IMR-90 (cell line): Measurements from ENCODE around the gene RBM34. TPM values are rescaled to one million over a fixed set of nuclear protein-coding genes. Genes with fewer than 3 reads are reported as not detected.

Source experiments
- ATAC-seq: fragments of 200-7000 bp; cut with Tn5 transposase; 2 replicates; pipeline ENCODE4 v1.9.1; 2020; ENCODE audit warnings: low read depth, mild to moderate bottlenecking, moderate library complexity
- BruUV-seq: library from RNA; stranded (reverse); fragments of 400-500 nt; replicated peaks from 2 replicates; lab custom pipeline; 2021; lab: Mats Ljungman, UMichigan
- CTCF ChIA-PET: fragments of 300-600 bp; formaldehyde crosslinking; extraction: SDS; loops from one replicate; lab custom pipeline; 2021; ENCODE audit warnings: antibody characterized with exemption; lab: Yijun Ruan, JAX
- POLR2A ChIA-PET: fragments of 300-600 bp; sonication (Branson Sonifier 250); formaldehyde crosslinking; loops from one replicate; lab custom pipeline; 2022; ENCODE audit warnings: antibody characterized with exemption; ENCODE audit not compliant: unreplicated experiment; lab: Charles Lee
- DNase-seq: peaks from one replicate; pipeline ENCODE4 v3.0.0; 2013
- H2AFZ ChIP-seq: replicated peaks from 2 replicates; pipeline ENCODE3; 2013; ENCODE audit warnings: low read length, mild to moderate bottlenecking; ENCODE audit not compliant: poor library complexity
- H2AK5ac ChIP-seq: 2 replicates; pipeline ENCODE4 v1.6.1; 2013; ENCODE audit warnings: low read depth, low read length, inconsistent platforms
- H2AK9ac ChIP-seq: replicated peaks from 2 replicates; pipeline ENCODE3; 2013; ENCODE audit warnings: mild to moderate bottlenecking, low read depth, low read length, moderate library complexity; ENCODE audit not compliant: poor library complexity
- H2BK120ac ChIP-seq: 2 replicates; pipeline ENCODE4 v1.6.1; 2013; ENCODE audit warnings: low read depth, low read length, inconsistent platforms
- H2BK15ac ChIP-seq: 3 replicates; pipeline ENCODE4 v1.6.1; 2013; ENCODE audit warnings: low read depth, low read length, inconsistent platforms
- H2BK20ac ChIP-seq: 2 replicates; pipeline ENCODE4 v1.6.1; 2013; ENCODE audit warnings: low read depth, mild to moderate bottlenecking, inconsistent platforms, low read length, moderate library complexity
- H2BK5ac ChIP-seq: 2 replicates; pipeline ENCODE4 v1.6.1; 2013; ENCODE audit warnings: mild to moderate bottlenecking, low read depth, low read length, inconsistent platforms; ENCODE audit not compliant: poor library complexity, severe bottlenecking
- H3K14ac ChIP-seq: replicated peaks from 2 replicates; pipeline ENCODE4 v1.6.1; 2013; ENCODE audit warnings: low read depth, low read length, inconsistent platforms
- H3K18ac ChIP-seq: 2 replicates; pipeline ENCODE4 v1.6.1; 2013; ENCODE audit warnings: low read depth, low read length, control low read depth
- H3K23ac ChIP-seq: 2 replicates; pipeline ENCODE4 v1.6.1; 2013; ENCODE audit warnings: low read depth, low read length, inconsistent platforms
- H3K27ac ChIP-seq: 2 replicates; pipeline ENCODE4 v1.5.1; 2013; ENCODE audit warnings: mild to moderate bottlenecking, control low read depth, low read length; ENCODE audit not compliant: insufficient read depth
- H3K27me3 ChIP-seq: 2 replicates; pipeline ENCODE4 v1.6.1; 2013; ENCODE audit warnings: low read length; ENCODE audit not compliant: control insufficient read depth, insufficient read depth
- H3K36me3 ChIP-seq: 2 replicates; pipeline ENCODE4 v1.6.1; 2013; ENCODE audit warnings: low read length, mixed read lengths; ENCODE audit not compliant: control insufficient read depth, insufficient read depth
- H3K4ac ChIP-seq: 2 replicates; pipeline ENCODE4 v1.6.1; 2013; ENCODE audit warnings: low read depth, low read length, inconsistent platforms
- H3K4me1 ChIP-seq: 2 replicates; pipeline ENCODE4 v1.6.1; 2013; ENCODE audit warnings: low read length, mixed read lengths; ENCODE audit not compliant: control insufficient read depth, insufficient read depth
- H3K4me2 ChIP-seq: 2 replicates; pipeline ENCODE4 v1.6.1; 2013; ENCODE audit warnings: low read depth, mild to moderate bottlenecking, control low read depth, low read length, moderate library complexity
- H3K4me3 ChIP-seq: 2 replicates; pipeline ENCODE4 v1.5.1; 2013; ENCODE audit warnings: low read depth, mild to moderate bottlenecking, control low read depth, low read length, moderate library complexity; ENCODE audit not compliant: insufficient read depth
- H3K56ac ChIP-seq: 2 replicates; pipeline ENCODE4 v1.6.1; 2013; ENCODE audit warnings: low read length, inconsistent platforms; ENCODE audit not compliant: insufficient read depth; ENCODE audit errors: extremely low read depth
- H3K79me1 ChIP-seq, 2 experiments: 2 replicates each; pipeline ENCODE4 v1.6.1; 2013; ENCODE audit warnings: low read length in 2 of 2, inconsistent platforms in 1 of 2, low read depth in 1 of 2
- H3K9ac ChIP-seq: 2 replicates; pipeline ENCODE4 v1.6.1; 2013; ENCODE audit warnings: low read depth, low read length, control low read depth
- H3K9me1 ChIP-seq: 2 replicates; pipeline ENCODE4 v1.6.1; 2013; ENCODE audit warnings: low read length, inconsistent platforms; ENCODE audit not compliant: insufficient read depth
- H3K9me3 ChIP-seq: 2 replicates; pipeline ENCODE4 v1.6.1; 2013; ENCODE audit warnings: low read length; ENCODE audit not compliant: control insufficient read depth, insufficient read depth
- H4K20me1 ChIP-seq: 2 replicates; pipeline ENCODE4 v1.6.1; 2013; ENCODE audit warnings: low read length, inconsistent platforms; ENCODE audit not compliant: insufficient read depth
- H4K5ac ChIP-seq: 2 replicates; pipeline ENCODE4 v1.6.1; 2013; ENCODE audit warnings: mild to moderate bottlenecking, low read depth, low read length, control low read depth
- H4K8ac ChIP-seq, 2 experiments: 2 replicates each; pipeline ENCODE4 v1.6.1; 2013; ENCODE audit warnings: low read depth in 2 of 2, low read length in 2 of 2, control low read depth in 1 of 2, inconsistent platforms in 1 of 2
- H4K91ac ChIP-seq: 2 replicates; pipeline ENCODE4 v1.6.1; 2013; ENCODE audit warnings: low read depth, low read length, inconsistent platforms; ENCODE audit not compliant: insufficient read depth
- MAFK ChIP-seq: IDR thresholded peaks from 2 replicates; pipeline ENCODE4 v1.6.1; 2012; ENCODE audit warnings: low read depth, low read length, improper control_type of control experiment
- RFX5 ChIP-seq: IDR thresholded peaks from 2 replicates; pipeline ENCODE4 v1.8.0; 2012; ENCODE audit warnings: low read depth, mild to moderate bottlenecking, low read length, moderate library complexity
- WGBS, 2 experiments: methylation state at CpG; one replicate each; pipeline versions ENCODE4 v1.1.5 to v1.1.7; 2013; ENCODE audit warnings: missing lambda C conversion rate in 2 of 2; ENCODE audit not compliant: insufficient read length in 1 of 2; ENCODE audit errors: extremely low coverage in 2 of 2; 5-methylcytosine and 5-hydroxymethylcytosine counted together
- dilution Hi-C: fragments of 300-500 bp; cut with HindIII; formaldehyde crosslinking; loops from one replicate; pipeline ENCODE4 v1.14.3; 2018; ENCODE audit warnings: low sequenced_read_pairs; ENCODE audit not compliant: unreplicated experiment
- in situ Hi-C: fragments of 300-500 bp; cut with MboI; formaldehyde crosslinking; loops from 3 replicates; pipeline ENCODE4 v1.14.3; 2019; ENCODE audit warnings: low sequenced_read_pairs, inconsistent platforms, mixed read lengths
- intact Hi-C: fragments of 100-400 bp; cut with micrococcal nuclease; formaldehyde crosslinking; loops from 2 replicates; pipeline ENCODE4 v1.10.0; 2022
- polyA plus RNA-seq, 3 experiments: library from polyadenylated mRNA; depleted of rRNA; stranded (reverse); fragments of >200 nt; gene quantifications; 2 replicates each; pipeline ENCODE4 v1.2.3, GENCODE V29; 2012; ENCODE audit warnings: low replicate concordance in 1 of 3
- total RNA-seq: library from RNA; depleted of rRNA; stranded (reverse); fragments of >200 nt; gene quantifications from 2 replicates; pipeline ENCODE4 v1.2.3, GENCODE V29; 2012

Gene RBM34
- total and polyA plus RNA-seq, 2 of the 4 experiments (the other 2 are of a cell fraction) = 28.7 to 34.0 TPM

DNA sequence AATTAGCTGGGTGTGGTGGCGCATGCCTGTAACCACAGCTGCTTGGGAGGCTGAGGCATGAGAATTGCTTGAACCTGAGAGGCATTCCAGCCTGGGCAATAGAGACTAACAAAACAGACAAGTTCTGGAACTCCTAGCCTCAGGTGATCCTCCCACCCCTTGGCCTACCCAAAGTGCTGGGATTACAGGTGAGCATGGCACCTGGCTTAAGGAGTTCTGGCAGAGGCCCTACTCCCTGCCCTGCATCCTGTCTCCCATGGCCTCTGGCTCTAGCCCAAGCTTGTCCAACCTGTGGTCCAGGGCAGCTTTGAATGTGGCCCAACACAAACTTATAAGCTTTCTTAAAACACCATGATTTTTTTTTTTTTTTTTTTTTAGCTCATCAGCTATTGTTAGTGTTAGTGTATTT lies 52.9 kb downstream of the RBM34 start:
- Histone ChIP-seq H2AK5ac (no peak overlapping the region), H4K5ac (no peak overlapping the region), H3K9me3 (no peaks in the 10 kb centered on the region), H2BK20ac (no peak overlapping the region), H2AFZ (no peak overlapping the region), H3K27me3 (no peaks in the 10 kb centered on the region), H3K9me1 (peaks cover 11% of the 10 kb centered on the region), H4K91ac (no peak overlapping the region), H3K36me3 (peaks cover 30% of the 10 kb centered on the region), H4K20me1 (peaks cover 14% of the 10 kb centered on the region), H3K27ac (no peak overlapping the region), H3K79me1 (peaks cover 36 to 63% of the 10 kb centered on the region in 2 experiments), H3K4me1 (peaks cover 8% of the 10 kb centered on the region), H3K23ac (no peak overlapping the region), H2BK120ac (no peak overlapping the region), H2AK9ac (no peak overlapping the region), H3K14ac (no peak overlapping the region), H2BK5ac (no peak overlapping the region), H3K4ac (no peak overlapping the region), H2BK15ac (no peak overlapping the region), H3K9ac (no peak overlapping the region), H3K4me3 (no peak overlapping the region), H3K18ac (no peak overlapping the region), H3K4me2 (no peak overlapping the region), H4K8ac (no peak overlapping the region), H3K56ac (no peak overlapping the region)
- intact Hi-C loops (no loop called here), in situ Hi-C loops (loop anchor here (10.0 to 25.0 kb wide), 2 partner anchors 307 to 971 kb away; no protein-coding TSS in a partner anchor), dilution Hi-C loops (no loop called here)
- DNase-seq (no peak), ATAC-seq (no peak)
- ChIA-PET POLR2A (no interaction called here), CTCF (interaction anchor here (0.6 kb wide), 1 partner anchor 12 kb away, joined by 4 read pairs; no protein-coding TSS in a partner anchor)
- BruUV-seq = no TSS peak
- TF ChIP-seq RFX5 (no peak), MAFK (no peak)
- WGBS, 2 experiments = no CpG with 5 or more reads among the region's 1 CpG
